SK-N-MC (cell line): ENCODE data around the gene PHACTR4.

Experiments
- DNase-seq: peaks from one replicate; pipeline ENCODE4 v3.0.0-alpha.2; 2011; ENCODE audit warnings: low read depth, low spot score
- H3K27ac ChIP-seq: fragments of 200-600 bp; sonication (generic); 2 replicates; pipeline ENCODE4 v1.5.1; 2016; ENCODE audit warnings: mixed run types
- H3K36me3 ChIP-seq: fragments of 200-600 bp; sonication (generic); 2 replicates; pipeline ENCODE4 v1.6.1; 2017; ENCODE audit warnings: antibody characterized with exemption, low read length, mixed read lengths; ENCODE audit not compliant: insufficient read depth
- H3K4me3 ChIP-seq: fragments of 200-600 bp; sonication (generic); 2 replicates; pipeline ENCODE4 v1.5.1; 2016
- H3K9ac ChIP-seq: fragments of 200-600 bp; sonication (generic); 2 replicates; pipeline ENCODE4 v1.8.0; 2017; ENCODE audit warnings: mixed run types, mixed read lengths; ENCODE audit not compliant: insufficient read length
- H3K9me3 ChIP-seq: fragments of 200-600 bp; sonication (generic); 2 replicates; pipeline ENCODE4 v1.6.1; 2017; ENCODE audit warnings: low read depth, mild to moderate bottlenecking, antibody characterized with exemption, low read length, moderate library complexity, mixed read lengths
- EZH2 ChIP-seq: fragments of 200-600 bp; sonication (generic); IDR thresholded peaks from one replicate; pipeline ENCODE4 v1.6.1; 2017; ENCODE audit warnings: antibody characterized with exemption
- FOXP2 ChIP-seq: optimal IDR thresholded peaks from 2 replicates; pipeline ENCODE3; 2011; ENCODE audit warnings: mild to moderate bottlenecking, moderate library complexity; ENCODE audit not compliant: insufficient read depth; ENCODE audit errors: extremely low read length, control extremely low read depth
- POLR2AphosphoS5 ChIP-seq: IDR thresholded peaks from 2 replicates; pipeline ENCODE4 v1.6.1; 2012; ENCODE audit warnings: mild to moderate bottlenecking, low read depth, low read length, borderline replicate concordance

The PHACTR4 gene

DNA sequence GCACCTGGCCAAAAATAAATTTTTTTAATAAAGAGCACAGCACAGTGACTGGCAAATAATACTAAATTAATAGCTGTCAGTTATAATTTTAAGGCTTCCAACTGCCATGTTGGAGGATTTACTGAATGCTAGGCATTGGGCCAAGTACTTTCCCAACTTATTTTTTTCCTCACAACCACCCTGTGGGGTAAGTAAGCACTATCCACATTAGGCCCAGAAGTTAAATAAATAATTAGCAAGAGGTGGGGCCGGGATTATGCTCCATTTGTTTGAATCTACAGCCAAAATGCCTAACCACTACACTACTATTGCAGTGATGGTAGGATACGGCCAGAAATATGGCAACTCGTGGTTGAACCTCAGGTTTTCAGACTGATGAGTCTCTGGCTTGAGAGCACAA, 178.8 kb downstream of the PHACTR4 start:
- H3K4me3 ChIP-seq, result no peak overlapping the region
- no peak for DNase-seq
- TF ChIP-seq EZH2 (no peak), FOXP2 (no peak), POLR2AphosphoS5 (no peak)
- H3K27ac ChIP-seq, result no peak overlapping the region
- H3K9me3 ChIP-seq, result no peaks in the 10 kb centered on the region
- H3K36me3 ChIP-seq, result no peaks in the 10 kb centered on the region
- no peak overlapping the region for H3K9ac ChIP-seq
